ENCODE measurements around the gene PTPRM. TPM values are rescaled to one million over a fixed set of nuclear protein-coding genes. Genes with fewer than 3 reads are reported as not detected.

The PTPRM gene
- total and polyA plus RNA-seq, 2 of the 4 experiments (the other 2 are of a cell fraction): 28.3 to 51.2 TPM

DNA sequence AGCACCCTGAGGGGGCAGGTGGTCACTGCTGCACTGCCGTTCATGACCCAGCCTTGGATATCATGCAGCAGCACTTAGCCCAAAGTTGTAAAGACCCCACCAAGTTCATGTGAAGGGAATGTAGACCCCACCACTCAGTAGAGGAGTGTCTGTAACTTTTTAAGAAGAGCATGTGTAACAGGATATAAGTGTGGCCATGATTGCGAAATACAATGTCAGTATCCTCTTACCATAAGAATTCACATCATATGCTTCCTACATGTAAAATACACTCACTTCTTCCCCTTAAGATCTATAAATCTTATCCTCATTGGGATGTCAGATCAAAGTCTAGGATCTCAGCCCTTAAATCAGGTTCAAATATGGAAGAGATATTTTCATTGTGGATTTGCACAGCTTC, 276.9 kb downstream of the PTPRM start:
- no peak overlapping the region for H3K27ac ChIP-seq (ENCODE audit: insufficient read depth, low read length)
- peaks cover 4 to 7% of the 10 kb centered on the region in 2 experiments; a peak in 2 of 4 replicates for H3K79me1 ChIP-seq (ENCODE audit: low read depth in 1 of 2, low read length in 2 of 2)
- H4K91ac ChIP-seq (ENCODE audit: insufficient read depth, low read depth, low read length): no peak overlapping the region
- no peaks in the 10 kb centered on the region; the same call in 1 of the 2 replicates for H3K9me1 ChIP-seq (ENCODE audit: insufficient read depth, low read length)
- WGBS, 2 experiments (ENCODE audit: extremely low coverage in 2 of 2, insufficient read length in 1 of 2): no CpG with 5 or more reads among the region's 2 CpGs
- DNase-seq: peak; percentile 33
- H3K14ac ChIP-seq (replicated peaks; ENCODE audit: low read depth, low read length): no peak overlapping the region
- TF ChIP-seq POLR2A (IDR thresholded peaks at IDR 0.05; ENCODE audit: low read depth, low read length) (no peak), NFE2L2 (IDR thresholded peaks at IDR 0.05; ENCODE audit: low read depth, low read length) (no peak), SMC3 (IDR thresholded peaks at IDR 0.05; ENCODE audit: low read depth, low read length) (no peak), CEBPB (IDR thresholded peaks at IDR 0.05; ENCODE audit: low read depth, low read length) (peak; percentile 96), MAFK (IDR thresholded peaks at IDR 0.05; ENCODE audit: low read depth, low read length) (no peak), RFX5 (IDR thresholded peaks at IDR 0.05; ENCODE audit: low read depth, low read length) (no peak)
- TF ChIP-seq, protein P1, sequence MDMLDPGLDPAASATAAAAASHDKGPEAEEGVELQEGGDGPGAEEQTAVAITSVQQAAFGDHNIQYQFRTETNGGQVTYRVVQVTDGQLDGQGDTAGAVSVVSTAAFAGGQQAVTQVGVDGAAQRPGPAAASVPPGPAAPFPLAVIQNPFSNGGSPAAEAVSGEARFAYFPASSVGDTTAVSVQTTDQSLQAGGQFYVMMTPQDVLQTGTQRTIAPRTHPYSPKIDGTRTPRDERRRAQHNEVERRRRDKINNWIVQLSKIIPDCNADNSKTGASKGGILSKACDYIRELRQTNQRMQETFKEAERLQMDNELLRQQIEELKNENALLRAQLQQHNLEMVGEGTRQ (IDR thresholded peaks at IDR 0.05; ENCODE audit: low read depth, low read length): no peak
- no peak overlapping the region for H2BK15ac ChIP-seq (ENCODE audit: low read depth, low read length)
- no peak overlapping the region for H4K8ac ChIP-seq (ENCODE audit: low read depth in 2 of 2, low read length in 2 of 2)
- peaks cover 2% of the 10 kb centered on the region; the same call in 1 of the 2 replicates for H3K36me3 ChIP-seq (ENCODE audit: control insufficient read depth, insufficient read depth, low read length)
- POLR2A ChIA-PET (ENCODE audit: unreplicated experiment): no interaction called here
- CTCF ChIA-PET: no interaction called here
- no peak overlapping the region for H3K23ac ChIP-seq (ENCODE audit: low read depth, low read length)
- H3K9ac ChIP-seq (ENCODE audit: low read depth, low read length): no peak overlapping the region
- H3K4me3 ChIP-seq (ENCODE audit: insufficient read depth, low read depth, low read length): no peak overlapping the region
- no peak overlapping the region for H2BK120ac ChIP-seq (ENCODE audit: low read depth, low read length)
- in situ Hi-C loops (cut with MboI; ENCODE audit: low sequenced_read_pairs): no loop called here
- no peak overlapping the region for H4K5ac ChIP-seq (ENCODE audit: low read depth, low read length)
- H2BK20ac ChIP-seq (ENCODE audit: low read depth, low read length): no peak overlapping the region
- dilution Hi-C loops (cut with HindIII; ENCODE audit: low sequenced_read_pairs, unreplicated experiment): no loop called here
- H2BK5ac ChIP-seq (ENCODE audit: low read depth, low read length, poor library complexity, severe bottlenecking): no peak overlapping the region
- no peak overlapping the region for H3K56ac ChIP-seq (ENCODE audit: extremely low read depth, insufficient read depth, low read length)
- H4K20me1 ChIP-seq (ENCODE audit: insufficient read depth, low read length): no peaks in the 10 kb centered on the region
- no peak overlapping the region for H3K4me2 ChIP-seq (ENCODE audit: low read depth, low read length)
- H3K18ac ChIP-seq (ENCODE audit: low read depth, low read length): no peak overlapping the region
- BruUV-seq (replicated peaks): no TSS peak
- no peak for ATAC-seq (ENCODE audit: low read depth)
- H2AK9ac ChIP-seq (replicated peaks; ENCODE audit: low read depth, low read length, poor library complexity): no peak overlapping the region
- no peaks in the 10 kb centered on the region for H3K4me1 ChIP-seq (ENCODE audit: control insufficient read depth, insufficient read depth, low read length)
- H2AK5ac ChIP-seq (ENCODE audit: low read depth, low read length): no peak overlapping the region
- H3K27me3 ChIP-seq (ENCODE audit: control insufficient read depth, insufficient read depth, low read length): no peaks in the 10 kb centered on the region
- intact Hi-C loops (cut with micrococcal nuclease): no loop called here
- no peak overlapping the region for H2AFZ ChIP-seq (replicated peaks; ENCODE audit: low read length, poor library complexity)
- peaks cover 7% of the 10 kb centered on the region for H3K9me3 ChIP-seq (ENCODE audit: control insufficient read depth, insufficient read depth, low read length)
- H3K4ac ChIP-seq (ENCODE audit: low read depth, low read length): no peak overlapping the region
